ENCODE measurements around the gene SAPCD1.

SAPCD1 gene

GRCh38 chr6:31762356-31762755, at the start of gene SAPCD1:
TSS of gene SAPCD1 (plus strand) at chr6:31762656. CDS start at chr6:31763055, 399 bp downstream.
- no peak for DNase-seq

- DNase-seq: no peak
Observed at GRCh38 chr6:31713465-31713864, 49.0 kb upstream of the SAPCD1 start.

GRCh38 chr6:31713991-31714684, 48.3 kb upstream of the SAPCD1 start:
- no peak for DNase-seq

- DNase-seq: no peak
Observed at GRCh38 chr6:31715022-31715958, 47.2 kb upstream of the SAPCD1 start, which contains the start of gene LY6G6D. TSS of gene LY6G6D (plus strand) at chr6:31715348. CDS start at chr6:31715356, 8 bp downstream.

GRCh38 chr6:31717499-31718222, 44.8 kb upstream of the SAPCD1 start:
- DNase-seq: no peak

GRCh38 chr6:31718265-31718664, 44.2 kb upstream of the SAPCD1 start:
- no peak for DNase-seq

- DNase-seq: no peak
Observed at GRCh38 chr6:31719001-31719400, 43.5 kb upstream of the SAPCD1 start.

- DNase-seq: no peak
Observed at GRCh38 chr6:31720196-31720770, 42.2 kb upstream of the SAPCD1 start.

GRCh38 chr6:31721351-31722020, 41.0 kb upstream of the SAPCD1 start, which contains the start of gene LY6G6C:
TSS of gene LY6G6C (minus strand) at chr6:31721746. CDS start at chr6:31721679, 67 bp downstream.
- no peak for DNase-seq

- DNase-seq: no peak
Observed at GRCh38 chr6:31722173-31722572, 40.3 kb upstream of the SAPCD1 start.

- DNase-seq: no peak
Observed at GRCh38 chr6:31723245-31723979, 39.0 kb upstream of the SAPCD1 start, which contains the start of gene MPIG6B. TSS of gene MPIG6B (plus strand) at chr6:31723373. CDS start at chr6:31723384, 11 bp downstream.

- no peak for DNase-seq
Observed at GRCh38 chr6:31723980-31724691, 38.3 kb upstream of the SAPCD1 start.

- DNase-seq: peak; percentile 48 to 54
Observed at GRCh38 chr6:31725502-31726350, 36.7 kb upstream of the SAPCD1 start.

- DNase-seq: no peak
Observed at GRCh38 chr6:31727034-31727716, 35.3 kb upstream of the SAPCD1 start.

- DNase-seq: peak; percentile 89 to 95
Observed at GRCh38 chr6:31727717-31728671, 34.5 kb upstream of the SAPCD1 start.

- DNase-seq: no peak
Observed at GRCh38 chr6:31728767-31729514, 33.5 kb upstream of the SAPCD1 start, which contains the start of gene DDAH2. TSS of gene DDAH2 (minus strand) at chr6:31729299. CDS start at chr6:31729161, 138 bp downstream.

- peak; percentile 56 to 74 for DNase-seq
Observed at GRCh38 chr6:31729515-31729978, 32.9 kb upstream of the SAPCD1 start.
